ENCODE measurements around the gene DLEU7.

DNA sequence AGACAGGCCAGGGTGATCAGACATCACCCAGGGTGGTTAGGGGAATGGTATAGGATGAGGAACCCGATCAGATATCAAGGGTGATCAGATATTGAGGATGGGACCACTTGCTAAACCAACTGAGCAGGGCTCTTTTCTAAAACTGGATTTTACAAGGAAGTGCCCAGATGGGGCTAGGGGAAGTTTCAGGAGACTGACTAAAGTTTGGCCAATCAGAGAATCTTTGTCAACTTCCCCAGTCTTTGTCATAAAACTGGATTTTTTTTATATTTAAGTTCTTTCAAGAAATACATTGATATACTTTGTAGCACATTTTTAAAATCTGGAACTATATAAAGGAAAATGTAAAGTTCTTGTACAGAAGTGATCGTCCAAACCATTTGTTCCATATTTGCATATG lies 30.5 kb upstream of the DLEU7 start:
- TF ChIP-seq, protein P1, sequence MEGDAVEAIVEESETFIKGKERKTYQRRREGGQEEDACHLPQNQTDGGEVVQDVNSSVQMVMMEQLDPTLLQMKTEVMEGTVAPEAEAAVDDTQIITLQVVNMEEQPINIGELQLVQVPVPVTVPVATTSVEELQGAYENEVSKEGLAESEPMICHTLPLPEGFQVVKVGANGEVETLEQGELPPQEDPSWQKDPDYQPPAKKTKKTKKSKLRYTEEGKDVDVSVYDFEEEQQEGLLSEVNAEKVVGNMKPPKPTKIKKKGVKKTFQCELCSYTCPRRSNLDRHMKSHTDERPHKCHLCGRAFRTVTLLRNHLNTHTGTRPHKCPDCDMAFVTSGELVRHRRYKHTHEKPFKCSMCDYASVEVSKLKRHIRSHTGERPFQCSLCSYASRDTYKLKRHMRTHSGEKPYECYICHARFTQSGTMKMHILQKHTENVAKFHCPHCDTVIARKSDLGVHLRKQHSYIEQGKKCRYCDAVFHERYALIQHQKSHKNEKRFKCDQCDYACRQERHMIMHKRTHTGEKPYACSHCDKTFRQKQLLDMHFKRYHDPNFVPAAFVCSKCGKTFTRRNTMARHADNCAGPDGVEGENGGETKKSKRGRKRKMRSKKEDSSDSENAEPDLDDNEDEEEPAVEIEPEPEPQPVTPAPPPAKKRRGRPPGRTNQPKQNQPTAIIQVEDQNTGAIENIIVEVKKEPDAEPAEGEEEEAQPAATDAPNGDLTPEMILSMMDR (IDR thresholded peaks at IDR 0.05; ENCODE audit: low read depth, low read length, missing input control) = no peak
- TF ChIP-seq JUND (IDR thresholded peaks at IDR 0.05) (no peak), RAD21 (IDR thresholded peaks at IDR 0.05) (no peak), EGR1 (IDR thresholded peaks at IDR 0.05; ENCODE audit: low read depth in 2 of 2) (no peak), GABPA (IDR thresholded peaks at IDR 0.05 in 1 of 2, conservative IDR thresholded peaks at IDR 0.05 in 1 of 2) (no peak), TAF1 (conservative IDR thresholded peaks at IDR 0.05) (no peak), YY1 (IDR thresholded peaks at IDR 0.05) (no peak), SP1 (IDR thresholded peaks at IDR 0.05) (no peak), NR2F2 (IDR thresholded peaks at IDR 0.05) (no peak)
- TF ChIP-seq, protein P2, sequence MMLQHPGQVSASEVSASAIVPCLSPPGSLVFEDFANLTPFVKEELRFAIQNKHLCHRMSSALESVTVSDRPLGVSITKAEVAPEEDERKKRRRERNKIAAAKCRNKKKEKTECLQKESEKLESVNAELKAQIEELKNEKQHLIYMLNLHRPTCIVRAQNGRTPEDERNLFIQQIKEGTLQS (IDR thresholded peaks at IDR 0.05) = no peak
- TF ChIP-seq, protein P3, sequence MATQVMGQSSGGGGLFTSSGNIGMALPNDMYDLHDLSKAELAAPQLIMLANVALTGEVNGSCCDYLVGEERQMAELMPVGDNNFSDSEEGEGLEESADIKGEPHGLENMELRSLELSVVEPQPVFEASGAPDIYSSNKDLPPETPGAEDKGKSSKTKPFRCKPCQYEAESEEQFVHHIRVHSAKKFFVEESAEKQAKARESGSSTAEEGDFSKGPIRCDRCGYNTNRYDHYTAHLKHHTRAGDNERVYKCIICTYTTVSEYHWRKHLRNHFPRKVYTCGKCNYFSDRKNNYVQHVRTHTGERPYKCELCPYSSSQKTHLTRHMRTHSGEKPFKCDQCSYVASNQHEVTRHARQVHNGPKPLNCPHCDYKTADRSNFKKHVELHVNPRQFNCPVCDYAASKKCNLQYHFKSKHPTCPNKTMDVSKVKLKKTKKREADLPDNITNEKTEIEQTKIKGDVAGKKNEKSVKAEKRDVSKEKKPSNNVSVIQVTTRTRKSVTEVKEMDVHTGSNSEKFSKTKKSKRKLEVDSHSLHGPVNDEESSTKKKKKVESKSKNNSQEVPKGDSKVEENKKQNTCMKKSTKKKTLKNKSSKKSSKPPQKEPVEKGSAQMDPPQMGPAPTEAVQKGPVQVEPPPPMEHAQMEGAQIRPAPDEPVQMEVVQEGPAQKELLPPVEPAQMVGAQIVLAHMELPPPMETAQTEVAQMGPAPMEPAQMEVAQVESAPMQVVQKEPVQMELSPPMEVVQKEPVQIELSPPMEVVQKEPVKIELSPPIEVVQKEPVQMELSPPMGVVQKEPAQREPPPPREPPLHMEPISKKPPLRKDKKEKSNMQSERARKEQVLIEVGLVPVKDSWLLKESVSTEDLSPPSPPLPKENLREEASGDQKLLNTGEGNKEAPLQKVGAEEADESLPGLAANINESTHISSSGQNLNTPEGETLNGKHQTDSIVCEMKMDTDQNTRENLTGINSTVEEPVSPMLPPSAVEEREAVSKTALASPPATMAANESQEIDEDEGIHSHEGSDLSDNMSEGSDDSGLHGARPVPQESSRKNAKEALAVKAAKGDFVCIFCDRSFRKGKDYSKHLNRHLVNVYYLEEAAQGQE (IDR thresholded peaks at IDR 0.05) = no peak
- TF ChIP-seq, protein P4, sequence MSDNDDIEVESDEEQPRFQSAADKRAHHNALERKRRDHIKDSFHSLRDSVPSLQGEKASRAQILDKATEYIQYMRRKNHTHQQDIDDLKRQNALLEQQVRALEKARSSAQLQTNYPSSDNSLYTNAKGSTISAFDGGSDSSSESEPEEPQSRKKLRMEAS (IDR thresholded peaks at IDR 0.05) = no peak
